ENCODE measurements around the gene WDR45.

Gene WDR45

GRCh38 chrX:49108641-49109040 lies 29.0 kb upstream of the WDR45 start:
- no peaks in the 10 kb centered on the region for H3K9me3 ChIP-seq
- no peaks in the 10 kb centered on the region for H3K4me1 ChIP-seq
- H3K4me3 ChIP-seq = no peak overlapping the region
- H3K36me3 ChIP-seq = peaks cover 0 to 23% (median 15%) of the 10 kb centered on the region in 3 donors
- H3K27ac ChIP-seq = no peak overlapping the region
- no peak for DNase-seq
- intact Hi-C loops (cut with DNase I; ENCODE audit: low total_unique reads) = no loop called here
- TF ChIP-seq, protein P1, sequence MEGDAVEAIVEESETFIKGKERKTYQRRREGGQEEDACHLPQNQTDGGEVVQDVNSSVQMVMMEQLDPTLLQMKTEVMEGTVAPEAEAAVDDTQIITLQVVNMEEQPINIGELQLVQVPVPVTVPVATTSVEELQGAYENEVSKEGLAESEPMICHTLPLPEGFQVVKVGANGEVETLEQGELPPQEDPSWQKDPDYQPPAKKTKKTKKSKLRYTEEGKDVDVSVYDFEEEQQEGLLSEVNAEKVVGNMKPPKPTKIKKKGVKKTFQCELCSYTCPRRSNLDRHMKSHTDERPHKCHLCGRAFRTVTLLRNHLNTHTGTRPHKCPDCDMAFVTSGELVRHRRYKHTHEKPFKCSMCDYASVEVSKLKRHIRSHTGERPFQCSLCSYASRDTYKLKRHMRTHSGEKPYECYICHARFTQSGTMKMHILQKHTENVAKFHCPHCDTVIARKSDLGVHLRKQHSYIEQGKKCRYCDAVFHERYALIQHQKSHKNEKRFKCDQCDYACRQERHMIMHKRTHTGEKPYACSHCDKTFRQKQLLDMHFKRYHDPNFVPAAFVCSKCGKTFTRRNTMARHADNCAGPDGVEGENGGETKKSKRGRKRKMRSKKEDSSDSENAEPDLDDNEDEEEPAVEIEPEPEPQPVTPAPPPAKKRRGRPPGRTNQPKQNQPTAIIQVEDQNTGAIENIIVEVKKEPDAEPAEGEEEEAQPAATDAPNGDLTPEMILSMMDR (IDR thresholded peaks at IDR 0.05) = no peak
- no peaks in the 10 kb centered on the region for H3K27me3 ChIP-seq

- Histone ChIP-seq H3K27me3 (no peaks in the 10 kb centered on the region), H3K4me3 (no peak overlapping the region), H3K9me3 (no peaks in the 10 kb centered on the region), H3K27ac (no peak overlapping the region), H3K36me3 (peaks cover 0 to 6% (median 0%) of the 10 kb centered on the region in 3 donors), H3K4me1 (no peaks in the 10 kb centered on the region)
- no peak for DNase-seq
- intact Hi-C loops (cut with DNase I; ENCODE audit: low total_unique reads) = no loop called here
- TF ChIP-seq, protein P1 (IDR thresholded peaks at IDR 0.05) = peak in 1 of 2 experiments; percentile 22
Measured at GRCh38 chrX:49106930-49107329, 27.2 kb upstream of the WDR45 start.

DNA sequence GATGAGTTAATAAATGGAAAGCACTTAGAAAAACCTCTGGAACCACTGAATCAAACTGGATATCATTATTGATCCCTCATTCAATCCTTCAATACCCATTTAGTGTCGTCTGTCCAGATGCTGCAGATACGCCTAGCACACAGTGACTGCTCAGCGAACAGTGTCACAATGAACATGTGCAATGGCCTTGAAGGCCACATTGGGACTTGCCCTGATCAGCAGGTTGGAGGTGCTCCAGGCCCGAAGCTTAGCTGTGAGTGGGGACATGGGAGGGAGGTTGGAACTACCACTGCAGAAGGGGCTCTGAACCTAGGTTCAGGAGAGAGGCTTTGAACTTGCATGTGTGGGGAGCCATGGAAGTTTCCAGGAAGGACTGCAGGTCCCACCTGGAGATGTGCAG lies 26.6 kb upstream of the WDR45 start:
- no peak for DNase-seq
- Histone ChIP-seq H3K27ac (no peak overlapping the region), H3K4me1 (peaks cover 0 to 4% (median 0%) of the 10 kb centered on the region in 4 donors), H3K27me3 (no peaks in the 10 kb centered on the region), H3K36me3 (no peaks in the 10 kb centered on the region), H3K9me3 (no peaks in the 10 kb centered on the region), H3K4me3 (no peak overlapping the region)
- intact Hi-C loops (cut with DNase I; ENCODE audit: low total_unique reads) = no loop called here
- TF ChIP-seq, protein P1 (IDR thresholded peaks at IDR 0.05) = no peak

GRCh38 chrX:49103637-49104036 lies 23.9 kb upstream of the WDR45 start:
- no peak overlapping the region for H3K27ac ChIP-seq
- no peak overlapping the region for H3K4me3 ChIP-seq
- no peak for DNase-seq
- intact Hi-C loops (cut with DNase I; ENCODE audit: low total_unique reads) = no loop called here
- H3K27me3 ChIP-seq = no peaks in the 10 kb centered on the region
- TF ChIP-seq, protein P1 (IDR thresholded peaks at IDR 0.05) = no peak
- no peaks in the 10 kb centered on the region for H3K36me3 ChIP-seq
- H3K4me1 ChIP-seq = peaks cover 0 to 4% (median 0%) of the 10 kb centered on the region in 4 donors
- H3K9me3 ChIP-seq = no peaks in the 10 kb centered on the region

GRCh38 chrX:49102190-49102589 lies 22.5 kb upstream of the WDR45 start:
- no peaks in the 10 kb centered on the region for H3K36me3 ChIP-seq
- intact Hi-C loops (cut with DNase I; ENCODE audit: low total_unique reads) = no loop called here
- TF ChIP-seq, protein P1 (IDR thresholded peaks at IDR 0.05) = no peak
- no peaks in the 10 kb centered on the region for H3K9me3 ChIP-seq
- H3K4me3 ChIP-seq = no peak overlapping the region
- H3K4me1 ChIP-seq = peaks cover 0 to 4% (median 0%) of the 10 kb centered on the region in 4 donors
- H3K27me3 ChIP-seq = no peaks in the 10 kb centered on the region
- H3K27ac ChIP-seq = no peak overlapping the region
- DNase-seq = no peak

- Histone ChIP-seq H3K36me3 (no peaks in the 10 kb centered on the region), H3K4me3 (peak overlapping the region; percentile 59 to 63), H3K4me1 (peaks cover 0 to 4% (median 0%) of the 10 kb centered on the region in 4 donors), H3K27ac (peak overlapping the region; percentile 57 to 78), H3K9me3 (no peaks in the 10 kb centered on the region), H3K27me3 (no peaks in the 10 kb centered on the region)
- no peak for DNase-seq
- TF ChIP-seq, protein P1 (IDR thresholded peaks at IDR 0.05) = no peak
- intact Hi-C loops (cut with DNase I; ENCODE audit: low total_unique reads) = no loop called here
Measured at GRCh38 chrX:49101629-49101984, 21.9 kb upstream of the WDR45 start.
